Neural crest cell (in vitro differentiated cells): ENCODE measurements around the gene AVPR2. TPM values are rescaled to one million over a fixed set of nuclear protein-coding genes. Genes with fewer than 3 reads are reported as not detected.

Experiments used
- DNase-seq: peaks from one replicate; pipeline ENCODE4 v3.0.0; 2021; ENCODE audit warnings: low read depth, mixed read lengths, low spot score
- H3K27ac Mint-ChIP-seq: one replicate; pipeline ENCODE4 v1.8.0; 2021; ENCODE audit warnings: mild to moderate bottlenecking, mixed read lengths; ENCODE audit not compliant: unreplicated experiment
- H3K27me3 Mint-ChIP-seq: 2 replicates; pipeline ENCODE4 v1.8.0; 2021; ENCODE audit warnings: low read depth, mild to moderate bottlenecking, mixed read lengths
- H3K36me3 Mint-ChIP-seq: 2 replicates; pipeline ENCODE4 v1.8.0; 2021; ENCODE audit warnings: low read depth, mild to moderate bottlenecking, mixed read lengths
- H3K4me1 Mint-ChIP-seq: 2 replicates; pipeline ENCODE4 v1.8.0; 2021; ENCODE audit warnings: mixed read lengths
- H3K4me3 Mint-ChIP-seq: one replicate; pipeline ENCODE4 v1.8.0; 2021; ENCODE audit warnings: mild to moderate bottlenecking, mixed read lengths
- H3K9me3 Mint-ChIP-seq: 2 replicates; pipeline ENCODE4 v1.8.0; 2021; ENCODE audit warnings: mixed read lengths
- CTCF ChIP-seq: fragments of 200-600 bp; sonication (generic); conservative IDR thresholded peaks from 2 replicates; pipeline ENCODE4 v1.5.0; 2021; ENCODE audit warnings: antibody characterized with exemption, mild to moderate bottlenecking
- total RNA-seq: library from RNA; stranded (reverse); gene quantifications from 2 replicates; pipeline ENCODE4 v1.2.1, GENCODE V29; 2021

The AVPR2 gene
- total RNA-seq, 1 donor from 2014 or later, result not detected

- Mint-ChIP-seq H3K9me3 (peaks cover under 1% of the 10 kb centered on the region), H3K4me1 (peaks cover 18% of the 10 kb centered on the region), H3K27me3 (peaks cover under 1% of the 10 kb centered on the region), H3K27ac (no peak overlapping the region), H3K36me3 (peaks cover 5% of the 10 kb centered on the region), H3K4me3 (no peak overlapping the region)
- no peak for DNase-seq
- TF ChIP-seq CTCF, result no peak
Measured at GRCh38 chrX:153869473-153870287, 34.8 kb upstream of the AVPR2 start.

- no peak for DNase-seq
- H3K36me3 Mint-ChIP-seq, result peaks cover 10% of the 10 kb centered on the region
- peaks cover 3% of the 10 kb centered on the region for H3K9me3 Mint-ChIP-seq
- no peak overlapping the region for H3K27ac Mint-ChIP-seq
- no peak overlapping the region for H3K4me3 Mint-ChIP-seq
- TF ChIP-seq CTCF, result no peak
- peaks cover 3% of the 10 kb centered on the region for H3K27me3 Mint-ChIP-seq
- peaks cover 23% of the 10 kb centered on the region for H3K4me1 Mint-ChIP-seq
Measured at GRCh38 chrX:153870288-153870690, 34.2 kb upstream of the AVPR2 start.

GRCh38 chrX:153870791-153871360, 33.6 kb upstream of the AVPR2 start:
- peaks cover 3% of the 10 kb centered on the region for H3K9me3 Mint-ChIP-seq
- DNase-seq, result no peak
- peaks cover 3% of the 10 kb centered on the region for H3K27me3 Mint-ChIP-seq
- peak overlapping the region; percentile 57 for H3K4me3 Mint-ChIP-seq
- H3K4me1 Mint-ChIP-seq, result peaks cover 23% of the 10 kb centered on the region
- H3K27ac Mint-ChIP-seq, result no peak overlapping the region
- no peak for TF ChIP-seq CTCF
- peaks cover 6% of the 10 kb centered on the region for H3K36me3 Mint-ChIP-seq

GRCh38 chrX:153871451-153871850, 33.0 kb upstream of the AVPR2 start:
- Mint-ChIP-seq H3K36me3 (peaks cover 9% of the 10 kb centered on the region), H3K4me1 (peaks cover 27% of the 10 kb centered on the region), H3K9me3 (peaks cover 5% of the 10 kb centered on the region), H3K27me3 (peaks cover 7% of the 10 kb centered on the region), H3K4me3 (peak overlapping the region; percentile 57), H3K27ac (no peak overlapping the region)
- DNase-seq, result peak; percentile 37
- no peak for TF ChIP-seq CTCF

GRCh38 chrX:153871946-153872878, 32.3 kb upstream of the AVPR2 start:
- H3K27me3 Mint-ChIP-seq, result peaks cover 7% of the 10 kb centered on the region
- no peak overlapping the region for H3K4me3 Mint-ChIP-seq
- no peak for DNase-seq
- H3K4me1 Mint-ChIP-seq, result peaks cover 28% of the 10 kb centered on the region
- peak overlapping the region; percentile 93 for H3K27ac Mint-ChIP-seq
- peaks cover 9% of the 10 kb centered on the region for H3K36me3 Mint-ChIP-seq
- peaks cover 5% of the 10 kb centered on the region for H3K9me3 Mint-ChIP-seq
- TF ChIP-seq CTCF, result no peak
